GDM1 (cell line): ENCODE data around the gene FAM187B.

Experiments used
- DNase-seq: peaks from one replicate; lab custom pipeline; 2025; lab: John Stamatoyannopoulos, UW

FAM187B gene

DNA sequence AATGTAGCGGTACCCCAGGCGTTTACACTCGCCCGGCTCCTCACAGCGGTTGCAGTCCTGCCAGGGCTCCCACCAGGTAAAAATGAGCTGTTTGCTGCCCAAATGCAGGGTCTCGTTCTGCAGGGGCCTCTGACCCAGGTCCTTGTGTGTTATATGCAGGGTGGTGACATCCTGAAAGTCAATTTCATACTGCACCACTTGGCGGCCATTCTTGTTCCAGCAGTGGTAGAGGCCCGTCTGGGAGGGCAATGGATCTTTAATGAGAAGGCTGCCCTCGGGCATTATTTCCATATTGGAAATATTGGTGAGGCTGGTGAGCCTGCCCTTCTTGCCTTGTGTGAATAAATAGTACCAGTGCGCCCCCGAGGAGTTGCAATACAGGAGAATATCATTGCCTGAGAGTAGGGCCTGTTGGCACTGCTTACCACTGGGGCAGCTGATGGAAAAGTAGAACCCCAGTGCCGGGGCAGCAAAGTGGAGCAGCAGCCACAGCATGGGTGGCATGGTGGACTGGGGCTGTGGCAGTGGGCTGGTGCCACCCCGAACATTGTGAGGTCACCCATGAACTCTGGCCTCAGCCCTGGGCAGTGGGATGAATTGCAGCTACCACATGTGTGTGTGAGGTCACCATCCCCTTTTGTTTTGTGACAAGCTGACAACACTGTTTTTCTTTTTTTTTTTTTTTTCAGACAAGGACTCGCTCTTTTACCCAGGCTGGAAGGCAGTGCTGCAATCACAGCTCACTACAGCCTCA, at the start of gene FAM187B:
FAM187B (minus strand) TSS at position 563 of the 754 bp plus-strand sequence; CDS start at position 504, 59 bp downstream.
- no peak for DNase-seq

DNA sequence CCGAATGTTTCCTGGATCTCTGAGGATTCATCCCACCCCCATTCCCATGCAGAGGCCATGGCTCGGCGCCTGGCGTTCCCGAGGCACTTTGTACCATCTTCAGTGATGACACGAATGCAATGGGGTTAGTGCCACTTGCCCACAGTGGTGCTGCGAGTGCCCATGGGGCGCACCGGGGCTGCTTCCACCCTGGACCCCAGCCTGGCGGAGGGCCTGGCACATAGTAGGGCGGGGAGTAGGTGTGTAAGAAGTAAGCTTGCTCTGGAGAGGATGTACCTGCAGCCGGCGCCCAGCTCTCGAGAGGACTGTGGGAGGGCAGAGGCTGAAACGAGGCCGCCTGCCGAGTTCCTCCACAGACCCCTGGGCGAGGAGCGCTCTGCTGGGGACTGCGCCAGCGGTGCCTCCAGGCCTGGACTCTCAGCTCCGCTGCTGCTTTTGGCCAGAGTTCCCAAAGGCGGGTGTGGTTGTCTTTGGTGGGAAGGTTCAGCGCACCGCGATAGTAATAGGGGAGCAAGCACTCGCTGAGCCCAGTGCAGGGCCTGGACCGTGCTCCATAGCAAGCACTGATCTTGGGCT, 48.3 kb upstream of the FAM187B start:
- no peak for DNase-seq

DNA sequence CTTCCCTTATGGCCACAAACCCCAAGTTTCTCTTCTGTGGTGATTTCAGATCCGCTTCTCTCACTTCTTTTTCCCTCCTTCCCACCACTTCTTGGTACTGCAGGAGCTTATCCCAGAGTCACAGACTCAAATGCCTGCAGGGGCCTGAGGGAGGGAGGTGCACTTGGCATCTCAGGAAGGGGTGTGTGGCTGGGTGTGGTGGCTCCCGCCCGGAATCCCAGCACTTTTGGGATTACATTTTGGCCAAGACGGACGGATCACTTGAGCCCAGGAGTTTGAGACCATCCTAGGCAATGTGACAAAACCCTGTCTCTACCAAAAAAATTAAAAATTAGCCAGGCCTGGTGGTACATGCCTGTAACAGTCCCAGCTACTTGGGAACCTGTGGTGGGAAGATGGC, 45.8 kb upstream of the FAM187B start:
- DNase-seq: no peak

- DNase-seq: no peak
These were observed 45.2 kb upstream of the FAM187B start for GRCh38 chr19:35273686-35274259.

DNA sequence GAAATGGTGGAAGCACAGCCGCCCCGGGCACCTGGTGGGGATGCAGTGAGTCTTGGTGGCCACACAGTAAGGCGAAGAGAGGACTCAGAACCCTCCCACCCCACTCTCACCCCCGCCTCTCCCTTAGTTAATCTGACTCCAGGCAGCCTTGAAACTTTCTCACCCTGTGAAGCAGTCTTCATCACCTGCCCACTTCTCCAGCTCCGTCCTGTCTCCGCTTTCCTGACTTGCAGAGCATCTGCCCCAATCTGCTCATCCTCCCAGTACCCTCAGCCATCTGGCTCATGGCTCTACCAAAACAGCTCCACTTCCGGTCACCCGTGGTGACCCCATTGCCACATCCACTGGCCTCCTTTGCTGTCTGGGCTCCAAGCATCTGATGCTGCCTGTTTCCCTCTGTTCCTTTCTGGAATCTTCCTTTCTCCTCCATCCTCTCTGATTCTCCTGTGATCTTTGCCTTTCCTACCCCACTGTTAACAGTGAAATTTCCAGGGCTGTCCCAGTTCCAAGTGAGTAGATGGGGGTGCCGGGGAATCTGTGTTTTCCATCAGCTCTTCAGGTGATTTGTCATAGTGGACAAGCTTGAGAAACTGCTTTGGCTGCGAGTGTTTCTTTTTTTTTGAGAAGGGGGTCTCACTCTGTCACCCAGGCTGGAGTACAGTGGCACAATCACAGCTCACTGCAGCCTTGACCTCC, 44.6 kb upstream of the FAM187B start:
- DNase-seq: no peak

DNA sequence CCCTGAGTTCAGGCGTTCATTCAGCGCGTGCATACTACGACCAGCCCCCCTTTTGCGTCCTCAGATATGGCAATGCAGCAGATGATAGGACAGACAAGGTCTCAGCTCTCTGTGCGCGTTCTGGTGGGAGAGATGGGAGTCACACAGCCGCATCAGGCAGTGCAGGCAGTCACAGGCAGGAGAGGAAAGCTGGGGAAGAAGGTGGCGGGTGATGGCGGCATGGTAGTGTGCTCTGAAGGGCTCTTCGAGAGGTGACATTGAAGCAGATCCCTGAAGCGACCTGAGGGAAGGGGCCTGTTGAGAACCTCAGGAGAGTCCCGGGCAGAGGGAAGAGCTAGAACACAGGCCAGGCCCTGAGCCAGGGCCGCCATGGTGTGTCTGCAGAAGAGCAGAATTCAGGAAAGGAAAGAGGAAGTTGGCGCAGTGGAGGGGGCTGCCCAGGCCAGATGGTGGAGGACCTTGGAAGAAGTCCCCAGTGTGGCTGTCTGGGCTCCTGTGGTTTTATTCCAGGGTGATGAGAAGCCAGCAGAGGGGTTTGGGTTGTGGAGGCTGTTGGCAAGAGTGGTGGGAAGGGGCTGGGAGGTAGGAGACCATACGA, 43.7 kb upstream of the FAM187B start:
- peak; percentile 68 for DNase-seq

DNA sequence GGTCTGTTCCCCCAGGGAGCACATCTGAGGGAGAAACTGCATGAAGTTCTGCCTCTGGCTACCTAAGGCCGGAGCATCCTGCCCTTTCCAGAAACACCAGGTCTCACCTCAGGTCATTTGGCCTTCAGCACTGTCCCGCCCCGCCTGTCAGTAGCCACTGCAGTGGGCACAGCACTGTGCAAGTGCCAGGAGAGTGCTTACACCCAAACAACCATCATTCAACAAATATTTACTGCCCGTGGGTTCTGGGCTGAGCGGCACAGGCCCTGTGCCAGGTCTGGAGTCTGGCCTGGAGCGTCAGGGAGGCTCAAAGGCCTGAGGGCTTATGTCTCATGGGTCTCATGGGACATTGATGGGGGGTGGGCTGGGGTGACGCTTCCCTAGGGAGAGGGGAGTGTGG, 43.0 kb upstream of the FAM187B start:
- no peak for DNase-seq

GRCh38 chr19:35270381-35270811, 41.9 kb upstream of the FAM187B start:
- no peak for DNase-seq

GRCh38 chr19:35269438-35270117, 41.0 kb upstream of the FAM187B start:
- peak; percentile 56 for DNase-seq

GRCh38 chr19:35268536-35269437, 40.2 kb upstream of the FAM187B start, which contains the start of gene USF2:
Gene USF2 (plus strand): TSS chr19:35268962. CDS start chr19:35269102, 140 bp downstream.
- DNase-seq: peak; percentile 70

GRCh38 chr19:35267818-35268535, 39.4 kb upstream of the FAM187B start:
- DNase-seq: peak; percentile 77

GRCh38 chr19:35267353-35267817, 38.8 kb upstream of the FAM187B start:
- no peak for DNase-seq

DNA sequence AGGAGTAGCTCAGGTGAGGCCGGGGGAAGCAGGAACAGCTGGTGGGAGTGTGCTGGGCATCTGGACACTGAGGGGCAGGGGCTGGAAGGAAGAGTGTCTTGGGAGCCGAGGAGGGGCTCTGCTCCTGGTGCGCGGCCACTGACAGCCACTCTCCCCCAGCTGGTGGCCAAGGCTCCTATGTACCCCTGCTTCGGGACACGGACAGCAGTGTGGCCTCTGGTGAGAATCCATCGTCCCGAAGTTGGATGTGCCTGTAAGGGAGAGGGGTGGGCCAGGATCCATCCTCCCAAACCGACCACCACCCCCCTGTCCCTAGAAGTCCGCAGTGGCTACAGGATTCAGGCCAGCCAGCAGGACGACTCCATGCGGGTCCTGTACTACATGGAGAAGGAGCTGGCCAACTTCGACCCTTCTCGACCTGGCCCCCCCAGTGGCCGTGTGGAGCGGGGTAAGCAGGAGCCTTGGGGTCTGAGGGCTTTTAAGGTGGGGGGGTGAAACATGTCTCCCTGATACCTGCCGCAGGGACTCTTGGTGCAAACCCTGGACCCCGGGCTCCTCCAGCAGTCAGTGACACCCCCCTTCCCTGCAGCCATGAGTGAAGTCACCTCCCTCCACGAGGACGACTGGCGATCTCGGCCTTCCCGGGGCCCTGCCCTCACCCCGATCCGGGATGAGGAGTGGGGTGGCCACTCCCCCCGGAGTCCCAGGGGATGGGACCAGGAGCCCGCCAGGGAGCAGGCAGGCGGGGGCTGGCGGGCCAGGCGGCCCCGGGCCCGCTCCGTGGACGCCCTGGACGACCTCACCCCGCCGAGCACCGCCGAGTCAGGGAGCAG, 38.2 kb upstream of the FAM187B start:
- no peak for DNase-seq

DNA sequence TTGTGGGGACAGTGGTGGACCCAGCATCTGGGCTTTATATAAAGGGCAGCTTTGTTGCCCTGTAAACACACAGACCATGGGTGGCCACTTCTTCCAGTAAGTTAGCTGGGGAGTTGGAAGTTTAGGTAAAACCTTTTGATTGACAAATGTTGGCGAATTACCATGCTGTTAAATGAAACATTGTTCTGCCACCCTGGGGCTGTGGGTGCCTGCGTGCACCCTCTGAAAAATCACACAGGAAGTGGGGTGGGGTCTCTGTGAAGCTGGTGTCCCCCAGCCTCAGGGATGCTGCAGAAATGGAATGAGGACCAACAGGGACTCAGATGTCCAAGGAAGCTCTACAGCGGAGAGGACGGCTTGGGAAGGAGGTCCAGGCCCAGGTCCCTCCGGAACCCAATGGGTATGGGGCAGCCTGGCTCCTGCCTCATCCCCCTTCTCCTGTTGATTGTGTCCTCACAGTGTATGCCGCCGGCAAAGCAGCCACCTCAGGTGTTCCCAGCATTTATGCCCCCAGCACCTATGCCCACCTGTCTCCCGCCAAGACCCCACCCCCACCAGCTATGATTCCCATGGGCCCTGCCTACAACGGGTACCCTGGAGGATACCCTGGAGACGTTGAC, 37.5 kb upstream of the FAM187B start:
- DNase-seq: no peak

GRCh38 chr19:35265126-35265899, 36.8 kb upstream of the FAM187B start:
- DNase-seq: no peak

- no peak for DNase-seq
These were observed 36.0 kb upstream of the FAM187B start for GRCh38 chr19:35264268-35265125.
